NCI-H510A treated with DMSO at 0.1 percent for 48 hours (cell line): ENCODE results near the gene C12orf76.

Experiments used
- DNase-seq: peaks from one replicate; lab custom pipeline; 2025; lab: John Stamatoyannopoulos, UW

C12orf76 gene

GRCh38 chr12:109995686-109996482, 52.4 kb downstream of the C12orf76 start, which contains the start of gene GIT2:
TSS of gene GIT2 (minus strand) at chr12:109996368. CDS start at chr12:109996224, 144 bp downstream.
- DNase-seq: peak; percentile 78

GRCh38 chr12:109995361-109995685, 53.0 kb downstream of the C12orf76 start:
- DNase-seq: no peak

GRCh38 chr12:109994401-109995175, 53.7 kb downstream of the C12orf76 start:
- DNase-seq: no peak

GRCh38 chr12:109993091-109993490, 55.2 kb downstream of the C12orf76 start:
- DNase-seq: no peak

- no peak for DNase-seq
Observed at GRCh38 chr12:109991586-109991985, 56.7 kb downstream of the C12orf76 start.
